ENCODE data around the gene ENPP3. TPM values are rescaled to one million over a fixed set of nuclear protein-coding genes. Genes with fewer than 3 reads are reported as not detected.

ENPP3 gene
- total and polyA plus RNA-seq, 10 of the 15 experiments (the other 5 are each of a cell fraction or from before 2014, with no cell fraction given) = 0.01 TPM; not detected in 9

- no peak for FAIRE-seq
- H4K20me1 ChIP-seq (ENCODE audit: control insufficient read depth, insufficient read depth) = no peaks in the 10 kb centered on the region; the same call in 1 of the 2 replicates
- ChIA-PET RAD21 (ENCODE audit: unreplicated experiment) (interaction anchor here (1.5 kb wide), 1 partner anchor 11 kb away, joined by 5 read pairs; no protein-coding TSS in a partner anchor), SMC1A (ENCODE audit: uncharacterized antibody, unreplicated experiment) (interaction anchor here (1.4 to 2.0 kb wide), 2 partner anchors 12 to 121 kb away, joined by 4 to 7 read pairs; partner anchors contain the start of gene MED23), CTCF (interaction anchor here (3.2 kb wide), 1 partner anchor 12 kb away, joined by 26 read pairs; the partner anchor contains the start of gene MED23), POLR2A (interaction anchor here (2.0 kb wide), 1 partner anchor 11 kb away, joined by 10 read pairs; the partner anchor contains the start of gene MED23)
- peak; percentile 79 for ATAC-seq
- H3K79me2 ChIP-seq (ENCODE audit: control insufficient read depth, insufficient read depth, low read length) = no peaks in the 10 kb centered on the region
- DNase-seq (ENCODE audit: low read depth, low spot score) = no peak
- in situ Hi-C loops (cut with MboI) (no loop called here), intact Hi-C loops (cut with micrococcal nuclease; ENCODE audit: unreplicated experiment) (no loop called here)
- H3K36me3 ChIP-seq (ENCODE audit: control insufficient read depth in 2 of 2, insufficient read depth in 2 of 2, low read length in 1 of 2) = no peaks in the 10 kb centered on the region
- H3K4me3 ChIP-seq = no peak overlapping the region
- no peak overlapping the region for H3K9ac ChIP-seq (ENCODE audit: control insufficient read depth, insufficient read depth, low read length)
- no peak overlapping the region for H2AFZ ChIP-seq (ENCODE audit: control insufficient read depth, low read depth, low read length)
- whole genome bisulfite sequencing (ENCODE audit: insufficient coverage, insufficient replicate concordance, low lambda C conversion rate, missing lambda C conversion rate) = 2% methylated on average over 2 of the region's 2 CpGs
- no TSS peak for BruUV-seq (replicated peaks)
- H3K4me1 ChIP-seq (ENCODE audit: control insufficient read depth, insufficient read depth, low read length) = no peaks in the 10 kb centered on the region; the same call in 1 of the 2 replicates
- H3K27ac ChIP-seq (ENCODE audit: control insufficient read depth, insufficient read depth) = no peak overlapping the region
- H3K4me2 ChIP-seq (ENCODE audit: control insufficient read depth, insufficient read depth) = no peak overlapping the region
- no peaks in the 10 kb centered on the region; a peak in 3 of 4 replicates for H3K27me3 ChIP-seq (replicated peaks in 1 of 2; ENCODE audit: control insufficient read depth in 2 of 2, insufficient read depth in 2 of 2, low read length in 1 of 2)
- H3K9me3 ChIP-seq (replicated peaks; ENCODE audit: control insufficient read depth, insufficient read depth, low read length) = no peaks in the 10 kb centered on the region
- TF ChIP-seq EP300 (IDR thresholded peaks at IDR 0.05; ENCODE audit: borderline replicate concordance in 1 of 2, control insufficient read depth in 1 of 2, low read depth in 2 of 2, low read length in 2 of 2) (peak in 1 of 2 experiments; percentile 42; a peak in 1 of 4 replicates), MTA2 (IDR thresholded peaks at IDR 0.05; ENCODE audit: low read depth) (peak; percentile 46; the same call in 1 of the 2 replicates), NKRF (conservative IDR thresholded peaks at IDR 0.05) (no peak), PAX5 (IDR thresholded peaks at IDR 0.05; ENCODE audit: borderline replicate concordance, low read depth, low read length) (peak; percentile 54; the same call in 1 of the 2 replicates), RUNX3 (IDR thresholded peaks at IDR 0.05; ENCODE audit: low read length) (peak; percentile 28; the same call in 1 of the 2 replicates), LARP7 (IDR thresholded peaks at IDR 0.05) (no peak), SPI1 (IDR thresholded peaks at IDR 0.05; ENCODE audit: borderline replicate concordance, insufficient read depth, low read depth, low read length) (peak; percentile 9; the same call in 1 of the 2 replicates), ATF7 (IDR thresholded peaks at IDR 0.05; ENCODE audit: low read depth) (0 out of 2 replicates have a peak, but pooled peaks have one; percentile 35), NR2F1 (conservative IDR thresholded peaks at IDR 0.05) (peak; percentile 87), RELB (IDR thresholded peaks at IDR 0.05; ENCODE audit: low read depth) (peak; percentile 30; the same call in 1 of the 2 replicates), TCF12 (IDR thresholded peaks at IDR 0.05; ENCODE audit: low read depth, low read length) (no peak)
These were observed 3.0 kb downstream of the ENPP3 start for GRCh38 chr6:131640100-131640499.

Measured in GM12878 (cell line).